Measurements from ENCODE around the gene COX7B.
"Not testable (repeated sequence)": the region's sequence is repeated elsewhere in the genome, so short reads cannot be mapped to it uniquely, and the experiment has no call there.

The COX7B gene

DNA sequence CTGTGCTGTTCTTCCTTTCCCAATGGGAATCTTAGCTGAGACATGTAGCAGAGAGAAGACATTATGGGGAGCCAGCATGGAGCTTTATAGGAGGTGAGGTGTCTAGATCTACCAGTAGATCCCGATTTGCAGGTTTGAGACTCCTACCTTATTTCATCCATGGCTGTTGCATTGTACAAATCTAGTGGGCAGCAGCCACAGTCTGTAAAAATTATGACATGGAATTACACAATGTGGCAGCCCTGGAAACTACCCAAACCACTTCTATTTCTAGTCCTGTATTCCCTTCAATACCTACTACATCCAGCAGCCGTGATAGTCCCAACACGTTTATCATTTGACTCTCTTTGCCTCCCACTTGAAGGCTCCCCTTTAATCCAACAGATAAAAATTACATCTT is 19.3 kb downstream of the COX7B start:
- Histone ChIP-seq H3K4me3 (ENCODE audit: low read depth, low read length) (no peak overlapping the region), H3K27me3 (ENCODE audit: control insufficient read depth, insufficient read depth, low read length) (no peaks in the 10 kb centered on the region), H3K9me3 (ENCODE audit: control insufficient read depth, insufficient read depth, low read depth, low read length) (peaks cover 11% of the 10 kb centered on the region; the same call in 1 of the 2 replicates), H3K9ac (ENCODE audit: low read length) (no peak overlapping the region), H3K27ac (ENCODE audit: low read depth, low read length) (no peak overlapping the region), H3K36me3 (ENCODE audit: control insufficient read depth, insufficient read depth, low read length) (no peaks in the 10 kb centered on the region), H3K4me1 (ENCODE audit: control insufficient read depth, insufficient read depth, low read length) (no peaks in the 10 kb centered on the region)

DNA sequence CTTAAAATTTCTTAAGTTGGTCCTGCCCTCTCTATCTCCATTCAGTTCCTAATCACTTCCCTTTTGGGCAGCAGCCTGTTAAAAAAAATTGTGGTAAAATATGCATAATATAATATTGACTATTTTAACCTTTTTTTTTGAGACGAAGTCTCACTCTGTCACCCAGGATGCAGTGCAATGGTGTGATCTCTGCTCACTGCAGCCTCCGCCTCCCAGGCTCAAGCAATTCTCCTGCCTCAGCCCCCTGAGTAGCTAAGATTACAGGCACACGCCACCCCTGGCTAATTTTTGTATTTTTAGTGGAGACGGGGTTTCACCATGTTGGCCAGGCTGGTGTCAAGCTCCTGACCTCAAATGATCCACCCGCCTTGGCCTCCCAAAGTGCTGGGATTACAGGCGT is 20.1 kb downstream of the COX7B start:
- H3K4me3 ChIP-seq (ENCODE audit: low read depth, low read length); H3K4me1 ChIP-seq (ENCODE audit: control insufficient read depth, insufficient read depth, low read length); H3K27me3 ChIP-seq (ENCODE audit: control insufficient read depth, insufficient read depth, low read length); H3K27ac ChIP-seq (ENCODE audit: low read depth, low read length); H3K9ac ChIP-seq (ENCODE audit: low read length); H3K36me3 ChIP-seq (ENCODE audit: control insufficient read depth, insufficient read depth, low read length): not testable (repeated sequence)
- H3K9me3 ChIP-seq (ENCODE audit: control insufficient read depth, insufficient read depth, low read depth, low read length): peaks cover 11% of the 10 kb centered on the region; the same call in 1 of the 2 replicates

DNA sequence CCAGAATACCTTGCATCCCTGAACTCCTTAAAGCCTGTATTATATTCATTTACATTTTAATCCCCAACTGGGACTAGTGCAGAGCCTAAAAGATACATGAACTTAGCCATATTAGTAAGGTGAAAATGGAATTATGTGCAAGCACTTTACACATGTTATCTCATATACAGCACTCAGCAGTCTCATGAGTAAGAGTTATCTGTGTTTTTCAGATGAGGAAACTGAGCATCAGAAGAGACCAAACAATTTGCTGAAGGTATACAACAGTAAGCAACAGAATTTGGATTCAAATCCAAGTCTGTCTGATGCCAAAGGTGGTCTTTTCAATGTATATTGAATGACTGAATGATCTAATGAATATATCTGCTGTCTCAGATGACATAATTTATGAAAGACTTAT is 23.5 kb downstream of the COX7B start:
- Histone ChIP-seq H3K36me3 (ENCODE audit: control insufficient read depth, insufficient read depth, low read length) (no peaks in the 10 kb centered on the region), H3K27me3 (ENCODE audit: control insufficient read depth, insufficient read depth, low read length) (no peaks in the 10 kb centered on the region), H3K4me1 (ENCODE audit: control insufficient read depth, insufficient read depth, low read length) (no peaks in the 10 kb centered on the region), H3K27ac (ENCODE audit: low read depth, low read length) (no peak overlapping the region), H3K4me3 (ENCODE audit: low read depth, low read length) (no peak overlapping the region), H3K9me3 (ENCODE audit: control insufficient read depth, insufficient read depth, low read depth, low read length) (peaks cover 11% of the 10 kb centered on the region; the same call in 1 of the 2 replicates), H3K9ac (ENCODE audit: low read length) (no peak overlapping the region)

DNA sequence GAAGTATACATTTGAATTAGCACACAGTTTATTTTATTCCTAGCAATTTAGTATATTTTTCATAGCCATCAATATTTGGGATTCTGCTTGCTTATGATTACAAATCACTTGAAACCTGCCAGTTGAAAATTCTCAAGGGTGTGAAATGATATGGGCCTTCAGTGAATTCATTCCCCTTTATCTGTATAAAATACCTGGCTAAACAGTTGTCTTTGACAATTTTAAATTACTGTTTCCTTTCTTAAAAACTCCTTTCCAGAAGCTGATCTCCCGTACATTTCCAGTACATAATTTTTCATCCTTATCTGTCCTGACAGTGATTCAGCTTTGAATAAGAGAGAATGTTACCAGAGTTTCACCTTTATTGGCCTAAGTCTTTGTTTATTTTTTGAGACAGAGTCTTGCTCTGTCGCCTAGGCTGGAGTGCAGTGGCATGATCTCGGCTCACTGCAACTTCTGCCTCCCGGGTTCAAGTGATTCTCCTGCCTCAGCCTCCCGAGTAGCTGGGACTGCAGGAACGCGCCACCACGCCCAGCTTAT is 25.1 kb downstream of the COX7B start:
- Histone ChIP-seq H3K27me3 (ENCODE audit: control insufficient read depth, insufficient read depth, low read length) (no peaks in the 10 kb centered on the region), H3K4me3 (ENCODE audit: low read depth, low read length) (no peak overlapping the region), H3K4me1 (ENCODE audit: control insufficient read depth, insufficient read depth, low read length) (no peaks in the 10 kb centered on the region), H3K9me3 (ENCODE audit: control insufficient read depth, insufficient read depth, low read depth, low read length) (peaks cover 16% of the 10 kb centered on the region; the same call in 1 of the 2 replicates), H3K9ac (ENCODE audit: low read length) (no peak overlapping the region), H3K36me3 (ENCODE audit: control insufficient read depth, insufficient read depth, low read length) (no peaks in the 10 kb centered on the region), H3K27ac (ENCODE audit: low read depth, low read length) (no peak overlapping the region)

DNA sequence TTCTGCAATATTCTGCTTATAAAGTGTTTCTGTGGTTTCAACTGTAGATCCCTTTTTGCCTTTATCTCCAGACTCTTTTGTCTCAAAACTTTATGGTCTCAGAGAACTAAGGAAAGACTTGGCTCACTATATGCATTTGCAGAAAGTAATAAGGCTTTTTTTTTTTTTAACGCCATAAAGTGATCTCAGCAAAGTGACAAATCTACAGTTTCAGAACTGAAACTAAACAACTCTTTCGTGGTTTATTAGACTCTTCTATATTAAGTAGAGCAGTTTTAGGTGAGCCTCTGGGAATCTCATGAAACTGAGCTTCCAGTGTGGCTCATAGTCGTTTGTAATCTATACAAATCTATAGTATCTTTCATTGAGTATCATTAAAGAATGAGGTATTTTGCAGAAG is 26.5 kb downstream of the COX7B start:
- H3K9ac ChIP-seq (ENCODE audit: low read length): no peak overlapping the region
- no peak overlapping the region for H3K4me3 ChIP-seq (ENCODE audit: low read depth, low read length)
- H3K4me1 ChIP-seq (ENCODE audit: control insufficient read depth, insufficient read depth, low read length): no peaks in the 10 kb centered on the region
- no peaks in the 10 kb centered on the region for H3K27me3 ChIP-seq (ENCODE audit: control insufficient read depth, insufficient read depth, low read length)
- H3K27ac ChIP-seq (ENCODE audit: low read depth, low read length): no peak overlapping the region
- no peaks in the 10 kb centered on the region for H3K36me3 ChIP-seq (ENCODE audit: control insufficient read depth, insufficient read depth, low read length)
- peaks cover 21% of the 10 kb centered on the region; the same call in 1 of the 2 replicates for H3K9me3 ChIP-seq (ENCODE audit: control insufficient read depth, insufficient read depth, low read depth, low read length)

DNA sequence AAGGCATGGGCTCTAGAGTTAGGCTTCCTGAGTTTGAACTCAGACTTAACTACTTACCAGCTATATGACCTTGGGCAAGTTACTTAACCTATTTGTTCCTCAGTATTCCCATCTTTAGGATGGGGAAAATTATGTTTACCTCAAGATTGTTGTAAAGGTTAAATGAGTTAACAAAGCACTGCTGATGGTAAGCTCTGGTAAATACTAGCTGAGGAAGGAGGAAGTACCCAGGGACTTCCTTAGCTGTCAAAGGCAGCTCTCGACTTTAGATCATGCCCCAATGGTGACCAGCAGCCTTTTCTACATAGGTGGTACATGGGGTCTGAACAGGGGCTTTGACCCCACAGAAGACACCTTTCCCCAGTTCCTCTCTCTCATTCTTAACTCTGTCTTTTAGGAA is 31.3 kb downstream of the COX7B start:
- Histone ChIP-seq H3K4me1 (ENCODE audit: control insufficient read depth, insufficient read depth, low read length) (no peaks in the 10 kb centered on the region), H3K9me3 (ENCODE audit: control insufficient read depth, insufficient read depth, low read depth, low read length) (peaks cover 25% of the 10 kb centered on the region), H3K36me3 (ENCODE audit: control insufficient read depth, insufficient read depth, low read length) (no peaks in the 10 kb centered on the region), H3K9ac (ENCODE audit: low read length) (no peak overlapping the region), H3K4me3 (ENCODE audit: low read depth, low read length) (no peak overlapping the region), H3K27ac (ENCODE audit: low read depth, low read length) (no peak overlapping the region), H3K27me3 (ENCODE audit: control insufficient read depth, insufficient read depth, low read length) (no peaks in the 10 kb centered on the region)

DNA sequence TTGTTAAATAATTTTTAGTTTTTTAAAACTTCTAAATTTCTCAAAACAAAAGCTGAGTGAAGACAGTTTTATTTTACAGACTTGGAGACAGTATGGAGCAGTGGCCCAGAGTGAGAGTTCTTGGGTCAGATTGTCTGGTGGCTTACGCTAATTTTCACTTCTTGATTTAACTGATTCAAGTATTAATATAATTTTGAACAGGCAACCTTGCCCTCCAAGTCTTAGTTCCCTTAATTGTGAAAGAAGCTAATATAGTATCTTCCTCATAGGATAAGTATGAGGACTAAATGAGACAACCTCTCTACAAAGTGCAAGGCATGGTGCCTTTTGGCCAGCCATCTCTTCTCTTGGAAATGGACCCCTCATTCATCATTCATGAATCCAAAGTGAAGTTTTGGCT is 36.6 kb downstream of the COX7B start:
- no peak overlapping the region for H3K27ac ChIP-seq (ENCODE audit: low read depth, low read length)
- H3K36me3 ChIP-seq (ENCODE audit: control insufficient read depth, insufficient read depth, low read length): no peaks in the 10 kb centered on the region
- H3K4me1 ChIP-seq (ENCODE audit: control insufficient read depth, insufficient read depth, low read length): no peaks in the 10 kb centered on the region
- no peak overlapping the region for H3K9ac ChIP-seq (ENCODE audit: low read length)
- H3K27me3 ChIP-seq (ENCODE audit: control insufficient read depth, insufficient read depth, low read length): no peaks in the 10 kb centered on the region
- H3K9me3 ChIP-seq (ENCODE audit: control insufficient read depth, insufficient read depth, low read depth, low read length): peaks cover 12% of the 10 kb centered on the region
- no peak overlapping the region for H3K4me3 ChIP-seq (ENCODE audit: low read depth, low read length)

DNA sequence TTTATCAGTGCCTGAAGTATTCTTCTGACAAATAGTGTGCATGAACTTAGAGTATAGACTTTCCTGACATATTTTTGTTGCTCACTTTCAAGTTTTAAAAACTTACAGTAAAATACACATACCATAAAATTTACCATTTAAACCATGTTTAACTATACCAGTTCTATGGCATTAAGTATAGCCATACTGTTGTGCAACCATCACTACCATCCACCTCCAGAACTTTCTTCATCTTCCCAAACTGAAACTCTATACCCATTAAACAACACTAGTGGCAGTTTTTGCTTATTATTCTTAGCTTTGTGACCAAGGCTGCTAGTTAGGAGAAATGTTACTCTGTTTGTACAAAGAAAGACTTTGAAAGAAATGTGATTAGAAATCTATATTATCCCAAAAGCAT is 37.0 kb downstream of the COX7B start:
- Histone ChIP-seq H3K9ac (ENCODE audit: low read length) (no peak overlapping the region), H3K9me3 (ENCODE audit: control insufficient read depth, insufficient read depth, low read depth, low read length) (peaks cover 12% of the 10 kb centered on the region), H3K4me3 (ENCODE audit: low read depth, low read length) (no peak overlapping the region), H3K27me3 (ENCODE audit: control insufficient read depth, insufficient read depth, low read length) (no peaks in the 10 kb centered on the region), H3K4me1 (ENCODE audit: control insufficient read depth, insufficient read depth, low read length) (no peaks in the 10 kb centered on the region), H3K27ac (ENCODE audit: low read depth, low read length) (no peak overlapping the region), H3K36me3 (ENCODE audit: control insufficient read depth, insufficient read depth, low read length) (no peaks in the 10 kb centered on the region)

DNA sequence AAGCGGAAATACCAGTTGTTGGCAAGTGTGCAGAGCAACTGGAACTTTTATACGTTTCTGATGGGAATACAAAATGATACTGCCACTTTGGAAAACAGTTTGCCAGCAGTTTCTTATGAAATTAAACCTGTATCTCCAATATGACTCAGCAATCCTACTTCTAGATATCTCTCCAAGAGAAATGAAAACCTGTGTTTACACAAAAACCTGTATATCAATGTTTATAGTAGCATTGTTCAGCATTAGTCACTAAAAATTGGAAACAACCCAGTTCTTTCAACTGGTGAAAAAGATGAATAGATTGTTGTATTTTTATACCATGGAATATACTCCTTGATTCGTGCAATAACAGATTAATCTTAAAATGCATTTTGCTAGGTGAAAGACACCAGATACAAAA is 38.0 kb downstream of the COX7B start:
- no peaks in the 10 kb centered on the region for H3K4me1 ChIP-seq (ENCODE audit: control insufficient read depth, insufficient read depth, low read length)
- H3K36me3 ChIP-seq (ENCODE audit: control insufficient read depth, insufficient read depth, low read length): no peaks in the 10 kb centered on the region
- no peak overlapping the region for H3K27ac ChIP-seq (ENCODE audit: low read depth, low read length)
- H3K4me3 ChIP-seq (ENCODE audit: low read depth, low read length): no peak overlapping the region
- peaks cover 12% of the 10 kb centered on the region for H3K9me3 ChIP-seq (ENCODE audit: control insufficient read depth, insufficient read depth, low read depth, low read length)
- no peaks in the 10 kb centered on the region for H3K27me3 ChIP-seq (ENCODE audit: control insufficient read depth, insufficient read depth, low read length)
- no peak overlapping the region for H3K9ac ChIP-seq (ENCODE audit: low read length)

DNA sequence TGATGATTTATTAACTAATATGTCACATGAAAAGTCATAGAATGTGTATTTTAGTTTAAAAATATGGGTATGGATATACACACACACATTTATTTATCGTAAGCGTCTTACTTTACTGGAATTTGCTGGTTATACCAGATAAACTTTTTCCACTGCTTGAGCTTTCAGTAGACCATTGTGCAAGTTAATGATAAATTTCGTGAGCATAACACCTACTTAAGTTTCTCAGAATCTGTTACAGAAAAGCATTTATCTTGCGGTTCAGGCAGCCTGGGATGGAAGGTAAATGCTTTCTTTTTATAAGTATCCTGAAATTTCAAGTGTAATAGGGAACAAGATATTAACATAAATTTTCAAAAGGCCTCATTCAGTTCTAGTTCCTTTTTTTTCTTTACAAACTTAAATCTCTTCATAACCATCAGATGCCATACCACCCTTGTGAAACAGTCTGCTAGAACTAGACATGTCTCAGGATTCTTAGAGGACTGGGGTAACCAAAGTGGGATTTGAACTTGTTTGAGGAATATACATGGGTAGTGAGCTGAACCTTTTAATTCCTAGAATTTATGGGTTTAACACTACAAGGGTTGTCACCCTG is 38.9 kb downstream of the COX7B start:
- H3K9me3 ChIP-seq (ENCODE audit: control insufficient read depth, insufficient read depth, low read depth, low read length): peaks cover 5% of the 10 kb centered on the region; the same call in 1 of the 2 replicates
- no peaks in the 10 kb centered on the region for H3K27me3 ChIP-seq (ENCODE audit: control insufficient read depth, insufficient read depth, low read length)
- H3K9ac ChIP-seq (ENCODE audit: low read length): no peak overlapping the region
- H3K4me3 ChIP-seq (ENCODE audit: low read depth, low read length): no peak overlapping the region
- no peaks in the 10 kb centered on the region for H3K36me3 ChIP-seq (ENCODE audit: control insufficient read depth, insufficient read depth, low read length)
- H3K4me1 ChIP-seq (ENCODE audit: control insufficient read depth, insufficient read depth, low read length): no peaks in the 10 kb centered on the region
- H3K27ac ChIP-seq (ENCODE audit: low read depth, low read length): no peak overlapping the region

DNA sequence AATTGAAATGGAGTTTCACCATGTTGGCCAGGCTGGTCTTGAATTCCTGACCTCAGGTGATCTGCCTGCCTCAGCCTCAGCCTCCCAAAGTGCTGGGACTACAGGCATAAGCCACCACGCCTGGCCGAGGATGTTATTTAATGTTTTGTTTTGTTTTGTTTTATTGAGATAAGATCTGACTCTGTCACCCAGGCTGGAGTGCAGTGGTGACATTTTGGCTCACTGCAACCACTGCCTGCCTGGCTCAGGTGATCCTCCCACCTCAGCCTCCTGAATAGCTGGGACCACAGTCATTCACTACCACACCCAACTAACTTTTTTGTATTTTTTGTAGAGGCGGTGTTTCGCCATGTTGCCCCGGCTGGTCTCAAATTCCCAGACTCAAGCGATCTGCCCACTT is 45.8 kb downstream of the COX7B start:
- not testable (repeated sequence) for H3K9ac ChIP-seq (ENCODE audit: low read length); H3K36me3 ChIP-seq (ENCODE audit: control insufficient read depth, insufficient read depth, low read length); H3K4me3 ChIP-seq (ENCODE audit: low read depth, low read length); H3K27ac ChIP-seq (ENCODE audit: low read depth, low read length); H3K4me1 ChIP-seq (ENCODE audit: control insufficient read depth, insufficient read depth, low read length); H3K27me3 ChIP-seq (ENCODE audit: control insufficient read depth, insufficient read depth, low read length); H3K9me3 ChIP-seq (ENCODE audit: control insufficient read depth, insufficient read depth, low read depth, low read length)
